Epidermal melanocyte (primary cell): Measurements from ENCODE around the gene GLB1L3.

Experiments used
- DNase-seq: peaks from one replicate; pipeline ENCODE4 v3.0.0; 2011; ENCODE audit warnings: low spot score; ENCODE audit not compliant: insufficient read length

Gene GLB1L3

GRCh38 chr11:134275534-134276395, at the start of gene GLB1L3:
Gene GLB1L3 (plus strand): TSS chr11:134276379. CDS start chr11:134276741, 362 bp downstream.
- no peak for DNase-seq

- no peak for DNase-seq
Measured at GRCh38 chr11:134226806-134227325, 49.3 kb upstream of the GLB1L3 start.

- DNase-seq = no peak
Measured at GRCh38 chr11:134228625-134229024, 47.6 kb upstream of the GLB1L3 start.

- DNase-seq = no peak
Measured at GRCh38 chr11:134229126-134229790, 46.9 kb upstream of the GLB1L3 start.

GRCh38 chr11:134230339-134230738, 45.8 kb upstream of the GLB1L3 start:
- DNase-seq = no peak

GRCh38 chr11:134231958-134232659, 44.1 kb upstream of the GLB1L3 start:
- DNase-seq = no peak

- no peak for DNase-seq
Measured at GRCh38 chr11:134233729-134234179, 42.4 kb upstream of the GLB1L3 start.

GRCh38 chr11:134235399-134235798, 40.8 kb upstream of the GLB1L3 start:
- DNase-seq = no peak

- DNase-seq = no peak
Measured at GRCh38 chr11:134236834-134237556, 39.2 kb upstream of the GLB1L3 start.

GRCh38 chr11:134237557-134237922, 38.6 kb upstream of the GLB1L3 start:
- DNase-seq = no peak

- DNase-seq = no peak
Measured at GRCh38 chr11:134238956-134239355, 37.2 kb upstream of the GLB1L3 start.

GRCh38 chr11:134240592-134240991, 35.6 kb upstream of the GLB1L3 start:
- DNase-seq = no peak

GRCh38 chr11:134242376-134242775, 33.8 kb upstream of the GLB1L3 start:
- DNase-seq = no peak

- no peak for DNase-seq
Measured at GRCh38 chr11:134243913-134244312, 32.3 kb upstream of the GLB1L3 start.

- no peak for DNase-seq
Measured at GRCh38 chr11:134244593-134244992, 31.6 kb upstream of the GLB1L3 start.

- no peak for DNase-seq
Measured at GRCh38 chr11:134245434-134245833, 30.7 kb upstream of the GLB1L3 start.

- no peak for DNase-seq
Measured at GRCh38 chr11:134246100-134246499, 30.1 kb upstream of the GLB1L3 start.

GRCh38 chr11:134246678-134247077, 29.5 kb upstream of the GLB1L3 start:
- DNase-seq = no peak

GRCh38 chr11:134248910-134249480, 27.2 kb upstream of the GLB1L3 start:
- no peak for DNase-seq

GRCh38 chr11:134250246-134250645, 25.9 kb upstream of the GLB1L3 start:
- DNase-seq = no peak

GRCh38 chr11:134250675-134251074, 25.5 kb upstream of the GLB1L3 start:
- DNase-seq = no peak
